WTC11 (cell line): Measurements from ENCODE around the gene CELSR2. TPM values are rescaled to one million over a fixed set of nuclear protein-coding genes. Genes with fewer than 3 reads are reported as not detected.

Source experiments
- ATAC-seq: fragments of 200-7000 bp; cut with Tn5 transposase; 2 replicates; pipeline ENCODE4 v1.10.0; 2021; ENCODE audit warnings: mild to moderate bottlenecking, moderate library complexity
- CTCF ChIA-PET: fragments of 300-600 bp; sonication (Branson Sonifier 250); formaldehyde crosslinking; loops from one replicate; lab custom pipeline; 2021; ENCODE audit warnings: antibody characterized with exemption; lab: Charles Lee
- POLR2A ChIA-PET: fragments of 350-600 bp; sonication (Branson Sonifier 250); formaldehyde crosslinking; loops from one replicate; lab custom pipeline; 2021; ENCODE audit warnings: antibody characterized with exemption; lab: Charles Lee
- DNase-seq: peaks from one replicate; pipeline ENCODE4 v3.0.0; 2021; ENCODE audit warnings: low spot score
- H3K27ac Mint-ChIP-seq: 2 replicates; pipeline ENCODE4 v1.8.0; 2021; ENCODE audit warnings: mixed read lengths
- H3K27me3 Mint-ChIP-seq: 2 replicates; pipeline ENCODE4 v1.8.0; 2021; ENCODE audit warnings: low read depth, mild to moderate bottlenecking, moderate library complexity, mixed read lengths
- H3K36me3 Mint-ChIP-seq: 2 replicates; pipeline ENCODE4 v1.8.0; 2021; ENCODE audit warnings: mixed read lengths
- H3K4me1 Mint-ChIP-seq: 2 replicates; pipeline ENCODE4 v1.8.0; 2022; ENCODE audit warnings: mixed read lengths
- H3K4me3 Mint-ChIP-seq: 2 replicates; pipeline ENCODE4 v1.8.0; 2021; ENCODE audit warnings: mild to moderate bottlenecking, moderate library complexity, mixed read lengths
- H3K9me3 Mint-ChIP-seq: 2 replicates; pipeline ENCODE4 v1.8.0; 2021; ENCODE audit warnings: mixed read lengths
- ATF2 ChIP-seq: sonication (generic); formaldehyde crosslinking; IDR thresholded peaks from 2 replicates; pipeline ENCODE4 v1.8.1; 2022; ENCODE audit warnings: low read depth, missing genetic modification reagents, borderline replicate concordance
- ETV6 ChIP-seq: sonication (generic); formaldehyde crosslinking; IDR thresholded peaks from 2 replicates; pipeline ENCODE4 v1.8.1; 2022; ENCODE audit warnings: mild to moderate bottlenecking, missing genetic modification reagents
- FOXP1 ChIP-seq: sonication (generic); formaldehyde crosslinking; IDR thresholded peaks from 2 replicates; pipeline ENCODE4 v1.8.0; 2022; ENCODE audit warnings: missing genetic modification reagents, mild to moderate bottlenecking, moderate library complexity, borderline replicate concordance
- HMGA2 ChIP-seq: fragments of 250-450 bp; sonication (Bioruptor Pico); IDR thresholded peaks from 2 replicates; pipeline ENCODE4 v1.4.0; 2021; ENCODE audit warnings: mild to moderate bottlenecking, moderate library complexity
- KAT7 ChIP-seq: sonication (generic); formaldehyde crosslinking; IDR thresholded peaks from 2 replicates; pipeline ENCODE4 v1.8.1; 2023; ENCODE audit warnings: missing genetic modification reagents, mild to moderate bottlenecking, borderline replicate concordance
- MAX ChIP-seq: sonication (generic); formaldehyde crosslinking; IDR thresholded peaks from 2 replicates; pipeline ENCODE4 v1.8.0; 2022; ENCODE audit warnings: mild to moderate bottlenecking, missing genetic modification reagents
- NFE2L1 ChIP-seq: sonication (generic); formaldehyde crosslinking; IDR thresholded peaks from 2 replicates; pipeline ENCODE4 v1.8.1; 2023; ENCODE audit warnings: missing genetic modification reagents
- NR1H2 ChIP-seq: sonication (generic); formaldehyde crosslinking; IDR thresholded peaks from 2 replicates; pipeline ENCODE4 v1.9.0; 2021; ENCODE audit warnings: mild to moderate bottlenecking, moderate library complexity, missing genetic modification reagents
- RORB ChIP-seq: fragments of 250-450 bp; sonication (Bioruptor Pico); IDR thresholded peaks from 2 replicates; pipeline ENCODE4 v1.9.0; 2021; ENCODE audit warnings: mild to moderate bottlenecking
- SMAD3 ChIP-seq: sonication (generic); formaldehyde crosslinking; IDR thresholded peaks from 2 replicates; pipeline ENCODE4 v1.8.0; 2022; ENCODE audit warnings: missing genetic modification reagents, mild to moderate bottlenecking, borderline replicate concordance
- SOX15 ChIP-seq: fragments of 250-450 bp; sonication (Bioruptor Pico); IDR thresholded peaks from 2 replicates; pipeline ENCODE4 v1.9.0; 2021; ENCODE audit warnings: mild to moderate bottlenecking
- USF1 ChIP-seq: sonication (generic); formaldehyde crosslinking; IDR thresholded peaks from 2 replicates; pipeline ENCODE4 v1.8.0; 2022; ENCODE audit warnings: mild to moderate bottlenecking, missing genetic modification reagents
- USF2 ChIP-seq: sonication (generic); formaldehyde crosslinking; IDR thresholded peaks from 2 replicates; pipeline ENCODE4 v1.8.1; 2023; ENCODE audit warnings: mild to moderate bottlenecking, missing genetic modification reagents, moderate library complexity
- ZBTB21 ChIP-seq: sonication (generic); formaldehyde crosslinking; IDR thresholded peaks from 2 replicates; pipeline ENCODE4 v1.8.1; 2023; ENCODE audit warnings: mild to moderate bottlenecking, missing genetic modification reagents, borderline replicate concordance
- ZNF121 ChIP-seq: sonication (generic); formaldehyde crosslinking; IDR thresholded peaks from 2 replicates; pipeline ENCODE4 v1.8.0; 2023; ENCODE audit warnings: missing genetic modification reagents
- ZNF138 ChIP-seq: sonication (generic); formaldehyde crosslinking; conservative IDR thresholded peaks from 2 replicates; pipeline ENCODE4 v1.8.1; 2022; ENCODE audit warnings: mild to moderate bottlenecking, moderate library complexity, missing genetic modification reagents
- ZNF232 ChIP-seq: sonication (generic); formaldehyde crosslinking; IDR thresholded peaks from 2 replicates; pipeline ENCODE4 v1.8.0; 2022; ENCODE audit warnings: mild to moderate bottlenecking, missing genetic modification reagents
- ZNF317 ChIP-seq: sonication (generic); formaldehyde crosslinking; IDR thresholded peaks from 2 replicates; pipeline ENCODE4 v1.8.1; 2023; ENCODE audit warnings: low read depth, mild to moderate bottlenecking, moderate library complexity, missing genetic modification reagents, borderline replicate concordance
- ZNF425 ChIP-seq: fragments of 250-450 bp; sonication (Bioruptor Pico); conservative IDR thresholded peaks from 2 replicates; pipeline ENCODE4 v1.9.0; 2021; ENCODE audit warnings: mild to moderate bottlenecking
- total RNA-seq: library from RNA; stranded (reverse); gene quantifications from 3 replicates; pipeline ENCODE4 v1.2.3, GENCODE V29; 2021

The CELSR2 gene
- total RNA-seq, 1 experiment from 2014 or later = 31.3 TPM

- TF ChIP-seq ZNF425 (CRISPR knock-in tag) = no peak
- TF ChIP-seq ZNF121 = no peak
- no peak for TF ChIP-seq USF2
- no peak for TF ChIP-seq SMAD3 (CRISPR knock-in tag)
- TF ChIP-seq ZNF138 = no peak
- TF ChIP-seq ETV6 (CRISPR knock-in tag) = no peak
Measured at GRCh38 chr1:109299558-109300343, 50.4 kb downstream of the CELSR2 start (continued).

- H3K27ac Mint-ChIP-seq = no peak overlapping the region
- POLR2A ChIA-PET = no interaction called here
Measured at GRCh38 chr1:109300650-109301151, 51.4 kb downstream of the CELSR2 start.

GRCh38 chr1:109301874-109302273 is 52.5 kb downstream of the CELSR2 start:
- TF ChIP-seq USF1 (CRISPR knock-in tag) = no peak
- no peak for TF ChIP-seq HMGA2 (CRISPR knock-in tag)
- TF ChIP-seq KAT7 = no peak
- TF ChIP-seq NFE2L1 (CRISPR knock-in tag) = no peak
- no peak for TF ChIP-seq NR1H2 (CRISPR knock-in tag)
- TF ChIP-seq SMAD3 (CRISPR knock-in tag) = no peak
- no peak for TF ChIP-seq RORB (CRISPR knock-in tag)
- TF ChIP-seq ZNF317 = no peak
- TF ChIP-seq, all 79 proteins: peak for 0
- ChIA-PET POLR2A (no interaction called here), CTCF (interaction anchor here (1.1 kb wide), 1 partner anchor 24 kb away, joined by 3 read pairs; no protein-coding TSS in a partner anchor)
- H3K4me1 Mint-ChIP-seq = peaks cover 14% of the 10 kb centered on the region
- no peaks in the 10 kb centered on the region for H3K9me3 Mint-ChIP-seq
- ATAC-seq = no peak
- H3K36me3 Mint-ChIP-seq = no peaks in the 10 kb centered on the region
- H3K27ac Mint-ChIP-seq = no peak overlapping the region
- no peak overlapping the region for H3K4me3 Mint-ChIP-seq
- no peaks in the 10 kb centered on the region for H3K27me3 Mint-ChIP-seq
- no peak for DNase-seq

More at GRCh38 chr1:109300650-109301151, 51.4 kb downstream of the CELSR2 start:
- H3K27me3 Mint-ChIP-seq = no peaks in the 10 kb centered on the region
- peaks cover 8% of the 10 kb centered on the region for H3K4me1 Mint-ChIP-seq
- no peak overlapping the region for H3K4me3 Mint-ChIP-seq
- CTCF ChIA-PET = no interaction called here
- ATAC-seq (no peak), DNase-seq (no peak)
- no peak for TF ChIP-seq ZBTB21 (CRISPR knock-in tag)
- TF ChIP-seq RORB (CRISPR knock-in tag) = no peak
- no peak for TF ChIP-seq NR1H2 (CRISPR knock-in tag)
- TF ChIP-seq ZNF121 = no peak
- no peak for TF ChIP-seq FOXP1 (CRISPR knock-in tag)
- TF ChIP-seq ZNF232 (CRISPR knock-in tag) = no peak
- no peak for TF ChIP-seq MAX (CRISPR knock-in tag)
- no peak for TF ChIP-seq ATF2 (CRISPR knock-in tag)
- no peak for TF ChIP-seq SOX15 (CRISPR knock-in tag)
- H3K9me3 Mint-ChIP-seq = no peaks in the 10 kb centered on the region
- H3K36me3 Mint-ChIP-seq = no peaks in the 10 kb centered on the region
